Stimulated activated CD8-positive, alpha-beta memory T cell treated with anti-CD3 and anti-CD28 coated beads, Interleukin-4, amount 100 ng/mL, for 1 hour (primary cell): Measurements from ENCODE around the gene RAB35.
"Not testable (repeated sequence)": the region's sequence is repeated elsewhere in the genome, so short reads cannot be mapped to it uniquely, and the experiment has no call there.

Experiments
- DNase-seq, 2 donors: peaks; one replicate each; pipeline ENCODE4 v3.0.0-alpha.2; 2020; ENCODE audit warnings: low read depth in 2 of 2, low spot score in 1 of 2

Gene RAB35

GRCh38 chr12:120061575-120062214 is 54.9 kb downstream of the RAB35 start:
- no peak for DNase-seq

DNA sequence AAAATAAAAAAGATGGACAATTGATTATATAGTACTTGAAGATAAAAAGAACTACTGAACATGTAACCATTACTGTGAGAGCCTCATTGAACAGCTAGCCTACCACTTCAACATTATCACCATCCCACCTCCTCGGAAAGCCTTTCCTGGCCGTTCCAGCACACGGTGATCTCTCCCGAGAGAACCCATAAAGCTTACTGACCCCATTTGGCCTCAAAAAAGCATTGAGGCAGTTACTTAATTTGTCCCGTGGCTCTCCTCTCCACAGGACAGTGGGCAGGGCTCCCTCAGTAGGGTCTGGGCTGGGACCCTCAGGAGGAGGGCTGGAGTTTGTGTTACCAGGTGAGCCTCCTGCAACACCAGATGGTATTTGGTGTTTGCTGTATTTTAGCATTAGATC is 55.8 kb downstream of the RAB35 start:
- DNase-seq: no peak

DNA sequence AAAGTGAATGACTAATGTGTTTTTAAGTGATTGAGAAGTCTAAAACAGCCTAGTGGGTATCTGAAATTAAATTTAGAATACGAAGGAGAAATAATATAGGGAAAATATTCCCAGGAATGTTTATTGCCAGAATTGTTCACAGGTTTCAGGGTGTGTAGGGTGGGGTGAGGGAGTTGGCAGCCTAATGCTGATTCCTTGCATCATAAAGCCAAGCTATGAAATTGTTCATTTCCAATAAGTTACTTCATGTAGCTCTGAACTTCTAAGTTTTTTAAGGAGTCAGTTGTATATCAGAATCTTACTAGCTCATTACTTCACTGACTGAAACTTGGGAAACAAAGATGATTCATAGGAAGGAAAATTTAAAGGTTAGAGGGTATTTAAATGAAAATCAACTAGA is 56.4 kb downstream of the RAB35 start:
- no peak for DNase-seq

- DNase-seq: no peak
Measured at GRCh38 chr12:120056739-120057138, 59.8 kb downstream of the RAB35 start.

GRCh38 chr12:120055231-120056000 is 61.1 kb downstream of the RAB35 start:
- DNase-seq: no peak

- no peak for DNase-seq
Measured at GRCh38 chr12:120054293-120054692, 62.3 kb downstream of the RAB35 start.

DNA sequence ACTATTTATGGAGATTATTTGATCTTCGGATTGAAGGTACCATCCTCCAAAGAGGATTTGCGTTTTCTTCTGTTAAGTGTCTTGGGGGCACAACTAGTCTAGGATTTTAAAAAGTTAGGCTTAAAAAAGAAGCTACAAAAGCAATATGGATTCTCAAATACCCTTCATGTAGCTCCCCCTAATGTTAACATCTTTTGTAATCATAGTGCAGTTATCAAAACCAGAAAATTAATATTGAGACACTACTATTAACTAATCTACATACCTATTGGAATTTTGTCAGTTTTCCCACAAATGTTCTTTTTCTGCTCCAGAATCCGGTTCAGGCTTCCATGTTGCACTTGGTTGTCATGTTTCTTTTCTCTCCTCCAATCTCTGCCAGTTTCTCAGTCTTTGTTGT is 65.0 kb downstream of the RAB35 start:
- no peak for DNase-seq

DNA sequence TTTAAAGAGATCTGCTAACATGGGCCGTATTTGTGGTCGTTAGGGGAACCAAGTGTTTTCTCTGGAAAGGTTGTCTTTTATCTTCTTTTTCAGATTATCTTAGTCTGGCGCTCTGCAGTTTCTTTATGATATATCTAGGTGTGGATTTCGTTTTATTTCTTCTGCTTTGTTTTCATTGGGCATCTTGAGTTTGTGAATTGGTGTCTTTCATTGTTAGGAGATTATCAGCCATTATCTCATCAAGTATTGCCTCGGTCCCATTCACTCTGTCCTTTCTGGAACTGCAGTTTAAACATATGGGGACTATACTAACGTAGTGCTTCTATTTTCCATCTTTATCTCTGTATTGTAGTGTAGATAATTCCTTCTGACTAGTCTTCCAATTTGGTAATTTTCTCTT is 67.1 kb downstream of the RAB35 start:
- DNase-seq: no peak

DNA sequence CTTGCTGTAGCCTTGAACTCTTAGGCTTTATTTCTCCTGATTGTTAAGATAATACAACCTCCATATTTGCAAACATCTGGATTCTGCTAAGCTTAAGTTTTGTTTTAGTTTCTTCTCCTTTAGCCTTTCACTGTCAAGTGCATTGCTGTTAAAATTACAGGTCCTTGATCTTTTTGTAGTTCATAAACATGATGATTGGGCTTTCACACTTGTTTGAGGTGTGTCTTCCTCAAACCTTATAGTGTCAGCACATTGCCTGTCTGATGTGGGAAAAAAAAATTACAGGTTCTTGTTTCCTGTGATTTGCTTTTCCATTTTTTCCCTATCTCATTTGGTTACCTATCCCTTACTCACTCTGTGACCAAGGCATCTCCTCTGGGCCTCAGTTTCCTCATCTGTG is 68.3 kb downstream of the RAB35 start:
- DNase-seq: no peak

DNA sequence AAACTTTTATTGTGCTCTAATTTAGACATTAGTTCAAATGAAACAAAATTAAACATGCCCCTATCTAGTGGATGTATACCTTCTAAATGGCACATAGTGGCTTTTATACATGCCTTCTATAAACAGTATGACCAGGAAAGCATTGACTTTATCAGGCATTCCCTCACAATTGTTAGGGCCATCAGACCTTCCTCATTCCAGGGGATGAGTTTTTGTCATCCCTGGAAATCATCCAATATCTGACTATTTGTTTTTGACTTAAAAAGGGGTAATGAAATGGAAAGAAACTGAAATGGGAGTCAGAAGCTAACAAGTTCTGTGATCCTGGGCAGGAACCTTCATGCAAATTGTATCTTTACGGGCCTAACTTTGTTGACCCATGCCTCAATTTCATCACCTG is 69.5 kb downstream of the RAB35 start:
- DNase-seq: no peak

GRCh38 chr12:120045367-120045766 is 71.2 kb downstream of the RAB35 start:
- not testable (repeated sequence) for DNase-seq
